Heart left ventricle (tissue), 16 donors: ENCODE results near the gene CYP11A1. TPM values are rescaled to one million over a fixed set of nuclear protein-coding genes. Genes with fewer than 3 reads are reported as not detected.

Source experiments
- ATAC-seq, 4 donors: fragments of 200-7000 bp; cut with Tn5 transposase; one replicate each; pipeline ENCODE4 v1.9.1; 2020 to 2022; ENCODE audit warnings: moderate library complexity in 4 of 4, mild to moderate bottlenecking in 3 of 4, moderate number of reproducible peaks in 1 of 4
- DNase-seq, 5 donors: peaks; one replicate each; pipeline ENCODE4 v3.0.0-alpha.2; 2020
- H3K27ac ChIP-seq, 12 donors: fragments of 200-600 bp; sonication (generic) in 4 of 12; one replicate each; pipeline versions ENCODE4 v1.5.0 to v1.8.0; 2016 to 2022; ENCODE audit warnings: mild to moderate bottlenecking in 2 of 12
- H3K27me3 ChIP-seq, 9 donors: fragments of 200-600 bp; sonication (generic) in 2 of 9; one replicate each; pipeline versions ENCODE4 v1.5.1 to v1.8.0; 2016 to 2022; ENCODE audit warnings: mild to moderate bottlenecking in 3 of 9
- H3K36me3 ChIP-seq, 9 donors: fragments of 200-600 bp; sonication (generic) in 2 of 9; one replicate each; pipeline versions ENCODE4 v1.5.0 to v1.8.0; 2018 to 2022; ENCODE audit warnings: mild to moderate bottlenecking in 2 of 9
- H3K4me1 ChIP-seq, 12 donors: fragments of 200-600 bp; sonication (generic) in 4 of 12; one replicate each; pipeline versions ENCODE4 v1.5.0 to v1.8.0; 2016 to 2022; ENCODE audit warnings: mild to moderate bottlenecking in 3 of 12
- H3K4me3 ChIP-seq, 12 donors: fragments of 200-600 bp; sonication (generic) in 4 of 12; one replicate each; pipeline versions ENCODE4 v1.5.0 to v1.8.0; 2017 to 2022; ENCODE audit warnings: mild to moderate bottlenecking in 9 of 12, moderate library complexity in 4 of 12
- H3K9me3 ChIP-seq, 12 donors: fragments of 200-600 bp; sonication (generic) in 4 of 12; one replicate each; pipeline versions ENCODE4 v1.5.0 to v1.8.0; 2016 to 2022; ENCODE audit warnings: mild to moderate bottlenecking in 1 of 12
- CTCF ChIP-seq, 12 donors: fragments of 200-600 bp; sonication (generic) in 4 of 12; IDR thresholded peaks; one replicate each; pipeline versions ENCODE4 v1.5.0 to v1.8.0; 2018 to 2022; ENCODE audit warnings: antibody characterized with exemption in 12 of 12, mild to moderate bottlenecking in 5 of 12
- POLR2A ChIP-seq, 2 donors: fragments of 450-650 bp; IDR thresholded peaks; one replicate each; pipeline ENCODE4 v1.6.1; 2017; ENCODE audit warnings: antibody characterized with exemption in 2 of 2, mild to moderate bottlenecking in 2 of 2, moderate library complexity in 2 of 2
- WGBS, 4 donors: extraction: QIAGEN DNeasy Blood & Tissue Kit in 2 of 4; methylation state at CpG; one replicate each; pipeline versions ENCODE4 v1.1.5 to v1.1.7; 2013 to 2018; 5-methylcytosine and 5-hydroxymethylcytosine counted together
- intact Hi-C, 10 donors: fragments of 100-400 bp; cut with DNase I; formaldehyde crosslinking; loops; one replicate each; pipeline versions ENCODE4 v1.11.1 to v1.14.2; 2022
- polyA plus RNA-seq, 2 donors: library from polyadenylated mRNA; stranded (reverse); fragments of 200-250 nt; gene quantifications; one replicate each; pipeline ENCODE4 v1.2.3, GENCODE V29; 2013
- total RNA-seq, 9 donors: library from RNA; depleted of rRNA in 2 of 9; stranded (reverse); fragments of >200 nt in 2 of 9; fragmentation: NEBNext Ultra II Directional in 3 of 9; extraction: Animal tissue kit (Norgen Biotek cat#: 25700) in 3 of 9; gene quantifications; one replicate each; pipeline versions ENCODE4 v1.1.0 to v1.2.4, GENCODE V29; 2016 to 2023
- donor health status: ischemic (EF 13 %, LVEDD 7.1; RV severe dilation, severe dysfunction).
- donor health status: healthy with polysubstance abuse.
- donor health status: DM: no; HTN: yes; CAD: no.
- donor health status: DM: no; HTN: no; CAD: no.
- donor health status: ischemic (EF 25% LVEDD 6.9; RV normal size, moderate dysfunction).
- donor health status: ischemic (EF 25% LVEDD 5.7; RV mildly dilated, moderate dysfunction).
- donor health status: healthy.
- donor health status: DM: yes; HTN: yes; CAD: no.
- donor health status: ischemic (EF 35%, LVEDD 5.7; RV mildly dilated, moderate dysfunction).
- donor health status: nonischemic (EF 11% LVEDD 7.7; RV severe dilation, severe dysfunction).
- donor health status: DM: yes; HTN: yes; CAD: no.
- donor health status: PGD.
- donor health status: ischemic (EF 29% LVEDD 5.4; RV normal size, mild dysfunction).
- donor health status: nonischemic (EF 23%, LVEDD 6.1; RV moderate dilation, normal function).

Gene CYP11A1
- total and polyA plus RNA-seq, 11 donors: 0.07 to 3.4 (median 0.87) TPM

GRCh38 chr15:74414603-74415338 is 47.3 kb upstream of the CYP11A1 start:
- ATAC-seq (no peak), DNase-seq (no peak)
- Histone ChIP-seq H3K4me3 (no peak overlapping the region), H3K27ac (no peak overlapping the region), H3K4me1 (peaks cover 0 to 22% (median 9%) of the 10 kb centered on the region in 12 donors), H3K9me3 (no peaks in the 10 kb centered on the region), H3K36me3 (peaks cover 0 to 11% (median 0%) of the 10 kb centered on the region in 9 donors), H3K27me3 (no peaks in the 10 kb centered on the region)
- intact Hi-C loops: no loop called here
- TF ChIP-seq POLR2A (IDR thresholded peaks at IDR 0.05) (no peak), CTCF (IDR thresholded peaks at IDR 0.05) (no peak)
- WGBS, 4 donors: 95 to 97% (median 97%) methylated on average over 12 of the region's 12 CpGs

- no peaks in the 10 kb centered on the region for H3K9me3 ChIP-seq
- H3K36me3 ChIP-seq: peaks cover 0 to 11% (median 0%) of the 10 kb centered on the region in 9 donors
- ATAC-seq (no peak), DNase-seq (no peak)
- H3K27me3 ChIP-seq: no peaks in the 10 kb centered on the region
- no peak overlapping the region for H3K4me3 ChIP-seq
- 79 to 96% (median 93%) methylated on average over 5 of the region's 5 CpGs for WGBS, 4 donors
- H3K27ac ChIP-seq: no peak overlapping the region
- H3K4me1 ChIP-seq: peaks cover 0 to 18% (median 8%) of the 10 kb centered on the region in 12 donors
- intact Hi-C loops: no loop called here
- TF ChIP-seq CTCF (IDR thresholded peaks at IDR 0.05) (no peak), POLR2A (IDR thresholded peaks at IDR 0.05) (no peak)
Measured at GRCh38 chr15:74414081-74414580, 46.7 kb upstream of the CYP11A1 start.

- H3K36me3 ChIP-seq: peaks cover 0 to 11% (median 0%) of the 10 kb centered on the region in 9 donors
- H3K9me3 ChIP-seq: no peaks in the 10 kb centered on the region
- no peak overlapping the region for H3K4me3 ChIP-seq
- TF ChIP-seq POLR2A (IDR thresholded peaks at IDR 0.05) (no peak), CTCF (IDR thresholded peaks at IDR 0.05) (no peak)
- DNase-seq (no peak), ATAC-seq (no peak)
- H3K4me1 ChIP-seq: peaks cover 0 to 18% (median 8%) of the 10 kb centered on the region in 12 donors
- no peak overlapping the region for H3K27ac ChIP-seq
- intact Hi-C loops: no loop called here
- 75 to 91% (median 89%) methylated on average over 5 to 9 of the region's 9 CpGs for WGBS, 4 donors
- no peaks in the 10 kb centered on the region for H3K27me3 ChIP-seq
Measured at GRCh38 chr15:74413350-74414080, 46.1 kb upstream of the CYP11A1 start.

- Histone ChIP-seq H3K27me3 (no peaks in the 10 kb centered on the region), H3K9me3 (no peaks in the 10 kb centered on the region), H3K4me1 (peaks cover 0 to 7% (median 2%) of the 10 kb centered on the region in 12 donors), H3K4me3 (no peak overlapping the region), H3K36me3 (peaks cover 0 to 11% (median 0%) of the 10 kb centered on the region in 9 donors), H3K27ac (no peak overlapping the region)
- ATAC-seq (no peak), DNase-seq (no peak)
- WGBS, 4 donors: 72 to 77% (median 75%) methylated on average over 6 of the region's 6 CpGs
- TF ChIP-seq POLR2A (IDR thresholded peaks at IDR 0.05) (no peak), CTCF (IDR thresholded peaks at IDR 0.05) (no peak)
- intact Hi-C loops: no loop called here
Measured at GRCh38 chr15:74412159-74412558, 44.7 kb upstream of the CYP11A1 start.
